ENCODE results near the gene SLC17A2. TPM values are rescaled to one million over a fixed set of nuclear protein-coding genes. Genes with fewer than 3 reads are reported as not detected.
A peak's percentile ranks its signal among the peaks of the same experiment; 100 is the strongest.

SLC17A2 gene
- total and polyA plus RNA-seq, 2 of the 13 experiments (the other 11 are each of a cell fraction or from before 2014, with no cell fraction given): 11.2 to 32.4 TPM

DNA sequence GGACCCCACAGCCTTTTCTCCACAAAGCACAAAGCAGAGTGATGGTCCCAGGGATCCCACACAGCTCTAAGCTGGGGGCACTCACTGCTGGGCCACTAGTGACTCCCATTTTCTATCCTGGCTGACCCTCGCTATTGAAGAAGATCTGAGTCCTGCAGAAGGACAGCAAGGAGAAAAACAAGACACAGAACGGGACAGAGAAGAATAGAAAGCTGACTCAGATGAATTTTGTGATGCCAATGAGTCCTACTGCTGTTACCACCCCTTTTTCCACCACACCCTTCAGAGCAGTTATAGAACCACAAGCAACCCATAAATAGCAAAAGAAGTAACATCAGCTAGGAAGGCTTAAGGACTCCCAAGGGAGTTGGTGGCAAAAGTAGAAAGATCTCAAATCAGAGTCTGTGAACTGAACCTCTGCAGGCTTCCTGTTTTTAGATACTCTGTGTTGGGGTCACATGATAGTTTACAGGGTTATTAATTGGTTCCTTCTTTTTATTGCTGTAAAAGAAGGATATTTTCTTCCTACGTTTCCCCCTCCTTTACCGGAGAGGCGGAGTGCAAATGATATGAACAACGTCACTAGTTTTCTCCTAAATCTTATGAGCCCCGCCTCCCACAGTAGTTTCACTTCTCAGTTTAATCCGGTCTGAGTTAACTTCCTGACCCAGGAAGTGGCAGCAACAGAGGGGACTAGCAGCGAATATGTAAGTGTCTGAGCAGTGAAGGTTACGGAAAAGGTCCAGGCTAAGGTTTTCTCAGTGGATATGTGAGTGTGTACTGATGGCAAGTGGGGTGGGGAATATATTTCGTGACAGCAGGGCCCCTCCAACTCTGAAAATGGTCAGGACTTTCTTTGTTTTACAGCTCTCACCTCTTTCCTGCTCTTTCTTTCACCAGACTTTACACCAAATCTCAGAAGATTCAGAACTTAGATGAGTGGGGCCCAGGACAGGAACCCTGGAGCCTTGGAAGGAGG lies 31.9 kb upstream of the SLC17A2 start, which contains the start of gene TRIM38 (continued):
- TF ChIP-seq, protein P1, sequence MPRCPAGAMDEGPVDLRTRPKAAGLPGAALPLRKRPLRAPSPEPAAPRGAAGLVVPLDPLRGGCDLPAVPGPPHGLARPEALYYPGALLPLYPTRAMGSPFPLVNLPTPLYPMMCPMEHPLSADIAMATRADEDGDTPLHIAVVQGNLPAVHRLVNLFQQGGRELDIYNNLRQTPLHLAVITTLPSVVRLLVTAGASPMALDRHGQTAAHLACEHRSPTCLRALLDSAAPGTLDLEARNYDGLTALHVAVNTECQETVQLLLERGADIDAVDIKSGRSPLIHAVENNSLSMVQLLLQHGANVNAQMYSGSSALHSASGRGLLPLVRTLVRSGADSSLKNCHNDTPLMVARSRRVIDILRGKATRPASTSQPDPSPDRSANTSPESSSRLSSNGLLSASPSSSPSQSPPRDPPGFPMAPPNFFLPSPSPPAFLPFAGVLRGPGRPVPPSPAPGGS (CRISPR knock-in tag; IDR thresholded peaks at IDR 0.05): 0 out of 2 replicates have a peak, but pooled peaks have one; percentile 25
- no peak for TF ChIP-seq SMAD1 (CRISPR knock-in tag; IDR thresholded peaks at IDR 0.05; ENCODE audit: borderline replicate concordance, low read depth)
- TF ChIP-seq ZNF101 (CRISPR knock-in tag; IDR thresholded peaks at IDR 0.05; ENCODE audit: borderline replicate concordance, low read depth): no peak
- TF ChIP-seq ZMYM2 (CRISPR knock-in tag; IDR thresholded peaks at IDR 0.05): no peak
- 0 out of 2 replicates have a peak, but pooled peaks have one; percentile 18 for TF ChIP-seq ARID2 (CRISPR knock-in tag; IDR thresholded peaks at IDR 0.05; ENCODE audit: borderline replicate concordance)
- no peak for TF ChIP-seq HOXA7 (CRISPR knock-in tag; IDR thresholded peaks at IDR 0.05)
- TF ChIP-seq ZFP82 (CRISPR knock-in tag; IDR thresholded peaks at IDR 0.05; ENCODE audit: borderline replicate concordance): no peak
- TF ChIP-seq SNAPC2 (CRISPR knock-in tag; IDR thresholded peaks at IDR 0.05): no peak
- peak; percentile 84 for TF ChIP-seq POLR2G (IDR thresholded peaks at IDR 0.05; ENCODE audit: low read depth, low read length)
- no peak for TF ChIP-seq ZNF20 (CRISPR knock-in tag; IDR thresholded peaks at IDR 0.05)
- no peak for TF ChIP-seq RFXANK (CRISPR knock-in tag; IDR thresholded peaks at IDR 0.05)
- no peak for TF ChIP-seq CREB1 (IDR thresholded peaks at IDR 0.05)
- peak; percentile 73 for TF ChIP-seq CREB1 (CRISPR knock-in tag; IDR thresholded peaks at IDR 0.05)
- no peak for TF ChIP-seq ZSCAN31 (CRISPR knock-in tag; IDR thresholded peaks at IDR 0.05; ENCODE audit: low read depth)
- TF ChIP-seq, protein P2, sequence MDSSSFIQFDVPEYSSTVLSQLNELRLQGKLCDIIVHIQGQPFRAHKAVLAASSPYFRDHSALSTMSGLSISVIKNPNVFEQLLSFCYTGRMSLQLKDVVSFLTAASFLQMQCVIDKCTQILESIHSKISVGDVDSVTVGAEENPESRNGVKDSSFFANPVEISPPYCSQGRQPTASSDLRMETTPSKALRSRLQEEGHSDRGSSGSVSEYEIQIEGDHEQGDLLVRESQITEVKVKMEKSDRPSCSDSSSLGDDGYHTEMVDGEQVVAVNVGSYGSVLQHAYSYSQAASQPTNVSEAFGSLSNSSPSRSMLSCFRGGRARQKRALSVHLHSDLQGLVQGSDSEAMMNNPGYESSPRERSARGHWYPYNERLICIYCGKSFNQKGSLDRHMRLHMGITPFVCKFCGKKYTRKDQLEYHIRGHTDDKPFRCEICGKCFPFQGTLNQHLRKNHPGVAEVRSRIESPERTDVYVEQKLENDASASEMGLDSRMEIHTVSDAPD (CRISPR knock-in tag; IDR thresholded peaks at IDR 0.05): no peak
- no peak for TF ChIP-seq ZNF850 (CRISPR knock-in tag; conservative IDR thresholded peaks at IDR 0.05)
- TF ChIP-seq FOXC1 (CRISPR knock-in tag; IDR thresholded peaks at IDR 0.05; ENCODE audit: borderline replicate concordance): no peak
- TF ChIP-seq TCF7L2 (IDR thresholded peaks at IDR 0.05; ENCODE audit: low read depth, low read length): no peak
- no peak for TF ChIP-seq FOXK2 (IDR thresholded peaks at IDR 0.05)
- TF ChIP-seq, protein P3, sequence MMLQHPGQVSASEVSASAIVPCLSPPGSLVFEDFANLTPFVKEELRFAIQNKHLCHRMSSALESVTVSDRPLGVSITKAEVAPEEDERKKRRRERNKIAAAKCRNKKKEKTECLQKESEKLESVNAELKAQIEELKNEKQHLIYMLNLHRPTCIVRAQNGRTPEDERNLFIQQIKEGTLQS (CRISPR knock-in tag; IDR thresholded peaks at IDR 0.05): no peak
- TF ChIP-seq TAF15 (IDR thresholded peaks at IDR 0.05; ENCODE audit: low read depth, low read length, poor library complexity, severe bottlenecking): no peak
- TF ChIP-seq, protein P4, sequence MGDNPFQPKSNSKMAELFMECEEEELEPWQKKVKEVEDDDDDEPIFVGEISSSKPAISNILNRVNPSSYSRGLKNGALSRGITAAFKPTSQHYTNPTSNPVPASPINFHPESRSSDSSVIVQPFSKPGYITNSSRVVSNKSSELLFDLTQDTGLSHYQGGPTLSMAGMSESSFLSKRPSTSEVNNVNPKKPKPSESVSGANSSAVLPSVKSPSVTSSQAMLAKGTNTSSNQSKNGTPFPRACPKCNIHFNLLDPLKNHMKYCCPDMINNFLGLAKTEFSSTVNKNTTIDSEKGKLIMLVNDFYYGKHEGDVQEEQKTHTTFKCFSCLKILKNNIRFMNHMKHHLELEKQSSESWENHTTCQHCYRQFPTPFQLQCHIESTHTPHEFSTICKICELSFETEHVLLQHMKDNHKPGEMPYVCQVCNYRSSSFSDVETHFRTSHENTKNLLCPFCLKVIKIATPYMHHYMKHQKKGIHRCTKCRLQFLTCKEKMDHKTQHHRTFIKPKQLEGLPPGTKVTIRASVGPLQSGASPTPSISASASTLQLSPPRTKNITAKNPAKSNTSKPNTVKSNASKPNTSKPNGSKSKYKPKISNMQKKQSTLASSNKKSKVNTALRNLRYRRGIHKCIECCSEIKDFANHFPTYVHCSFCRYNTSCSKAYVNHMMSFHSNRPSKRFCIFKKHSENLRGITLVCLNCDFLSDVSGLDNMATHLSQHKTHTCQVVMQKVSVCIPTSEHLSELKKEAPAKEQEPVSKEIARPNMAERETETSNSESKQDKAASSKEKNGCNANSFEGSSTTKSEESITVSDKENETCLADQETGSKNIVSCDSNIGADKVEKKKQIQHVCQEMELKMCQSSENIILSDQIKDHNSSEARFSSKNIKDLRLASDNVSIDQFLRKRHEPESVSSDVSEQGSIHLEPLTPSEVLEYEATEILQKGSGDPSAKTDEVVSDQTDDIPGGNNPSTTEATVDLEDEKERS (CRISPR knock-in tag; IDR thresholded peaks at IDR 0.05): peak; percentile 74; the same call in 1 of the 2 replicates
- TF ChIP-seq AKAP8 (CRISPR knock-in tag; IDR thresholded peaks at IDR 0.05): no peak
- TF ChIP-seq RFX5 (IDR thresholded peaks at IDR 0.05; ENCODE audit: low read depth, low read length): no peak
